ENCODE data around the gene EFCAB6.

EFCAB6 gene

DNA sequence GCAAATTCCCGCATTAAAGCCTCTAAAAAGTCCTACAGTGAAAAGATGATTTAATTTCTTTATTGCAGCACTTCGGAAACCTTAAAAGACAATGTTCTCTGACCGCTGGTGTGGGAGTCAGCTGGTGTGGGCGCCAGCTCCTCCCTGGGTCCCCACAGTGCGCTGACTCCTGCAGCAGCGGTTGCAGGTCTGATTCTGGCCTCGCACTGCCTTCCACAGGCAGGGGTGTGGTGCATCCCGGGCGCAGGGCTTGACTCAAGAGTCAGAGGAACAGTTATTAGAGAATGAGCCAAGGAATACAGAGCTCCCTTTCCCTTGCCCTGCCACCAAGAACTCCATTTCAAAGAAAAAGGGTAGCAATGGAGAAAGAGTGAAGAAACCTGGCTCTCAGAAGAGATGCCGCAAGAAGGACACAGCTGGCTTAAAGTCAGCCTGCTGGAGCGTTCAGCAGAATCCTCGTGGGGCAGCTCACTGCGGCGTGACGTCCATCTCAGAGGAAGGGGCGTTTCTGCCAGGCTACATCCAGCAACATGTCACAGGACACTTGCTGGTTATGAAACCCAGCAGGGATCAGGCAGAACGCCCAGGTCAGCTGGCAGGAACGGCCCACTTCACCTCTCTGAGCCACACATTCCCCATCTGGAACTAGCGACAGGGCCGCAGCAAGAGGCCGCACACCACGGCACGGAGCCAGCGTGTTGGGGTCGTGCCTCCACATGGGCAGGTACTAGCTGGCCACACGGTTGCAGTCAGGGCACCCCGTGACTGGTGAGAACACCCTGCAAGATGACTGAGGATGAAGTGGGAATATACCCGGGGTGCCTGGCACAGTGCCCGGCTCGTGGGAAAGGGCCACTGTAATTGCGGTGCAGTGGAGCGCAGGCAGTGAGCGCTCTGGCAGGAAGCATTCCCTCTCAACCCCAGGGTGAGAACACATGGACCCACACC lies 18.1 kb upstream of the EFCAB6 start:
- DNase-seq, result no peak

DNA sequence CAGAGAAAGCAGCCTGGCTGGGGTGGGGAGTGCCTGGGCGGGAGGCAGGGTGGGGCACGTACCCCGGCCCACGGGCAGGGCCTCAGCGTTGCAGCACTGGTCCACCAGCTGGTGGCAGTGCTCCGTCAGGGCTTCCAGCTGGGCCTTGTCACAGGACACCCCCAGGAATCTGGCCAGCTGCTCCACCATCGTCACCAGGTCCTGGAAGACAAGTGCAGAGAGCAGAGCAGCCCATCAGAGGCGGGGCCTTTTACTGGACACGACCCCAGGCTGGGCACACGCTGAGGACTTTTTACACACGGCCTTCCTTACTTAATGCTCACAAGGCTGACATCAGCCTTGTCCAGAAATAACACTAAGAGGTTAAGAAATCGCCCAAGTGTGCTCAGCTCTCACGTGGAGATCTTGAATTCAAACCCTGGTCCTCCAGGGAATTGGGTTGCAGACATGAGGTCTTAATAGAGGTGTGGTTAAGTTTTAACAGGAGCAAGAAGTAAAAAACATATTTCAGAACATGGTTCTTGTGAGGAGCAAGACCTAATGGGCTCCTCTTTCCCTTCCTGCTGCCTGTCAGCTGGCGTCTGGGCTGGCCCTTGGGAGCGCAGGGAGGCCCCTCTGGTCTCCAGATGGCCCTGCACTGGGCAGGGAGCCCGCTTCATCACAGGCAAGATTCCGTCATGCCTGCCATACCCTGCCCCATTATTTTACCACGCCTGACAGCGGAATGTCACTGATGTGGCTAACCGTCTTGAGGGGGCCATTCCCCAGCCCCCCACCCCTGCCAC lies 17.1 kb upstream of the EFCAB6 start:
- DNase-seq, result no peak

DNA sequence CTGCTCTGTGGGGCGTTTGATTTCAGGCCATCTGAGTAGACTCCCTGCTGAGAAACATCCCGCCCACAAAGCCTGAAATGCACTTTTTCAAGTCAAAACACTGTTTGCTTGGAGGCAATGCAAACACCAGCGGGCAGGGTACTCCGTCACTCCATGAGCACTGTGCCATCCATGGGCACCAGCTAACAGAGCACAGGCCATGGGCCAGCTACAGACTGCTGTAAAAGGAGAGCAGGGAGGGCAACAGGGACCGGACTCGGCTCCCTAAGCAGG lies 16.6 kb upstream of the EFCAB6 start:
- DNase-seq, result no peak

DNA sequence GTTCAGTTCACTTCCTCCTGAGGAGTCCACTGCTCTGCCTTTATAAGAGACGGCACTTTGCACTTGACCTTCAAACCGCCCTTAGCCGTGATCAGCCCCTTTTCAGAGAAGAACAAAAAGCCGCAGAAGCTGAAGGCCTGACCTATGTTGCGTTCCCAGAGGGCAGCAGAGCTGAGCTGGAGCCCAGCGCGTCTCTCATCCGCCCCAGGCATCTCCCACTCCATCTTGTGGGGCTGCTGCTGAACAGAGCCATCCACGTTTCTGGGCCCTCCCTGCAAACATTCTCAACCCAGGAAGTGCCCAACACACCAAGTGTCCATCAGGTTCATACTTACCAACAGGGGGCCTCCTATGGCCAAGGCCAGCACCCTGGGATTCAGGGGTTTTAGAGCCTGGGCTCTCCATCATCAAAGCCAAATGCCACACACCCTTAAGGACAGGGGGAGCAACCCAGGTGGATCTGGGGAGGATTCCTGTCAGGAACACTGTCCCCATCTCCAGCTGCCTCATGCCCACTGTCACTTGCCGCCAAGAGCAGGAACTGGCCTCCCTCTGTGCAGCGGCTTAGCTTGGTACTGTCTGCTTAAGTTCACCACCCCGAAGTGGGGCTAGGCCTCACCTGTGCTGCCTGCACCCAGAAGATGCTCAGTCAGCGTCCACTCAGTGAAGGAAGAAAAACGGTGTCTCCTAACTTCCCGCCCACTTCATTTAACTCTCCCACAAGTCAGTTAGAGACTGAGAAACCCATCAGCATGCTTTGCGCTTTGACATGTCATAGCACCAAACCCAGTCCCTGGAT lies 16.0 kb upstream of the EFCAB6 start:
- no peak for DNase-seq

DNA sequence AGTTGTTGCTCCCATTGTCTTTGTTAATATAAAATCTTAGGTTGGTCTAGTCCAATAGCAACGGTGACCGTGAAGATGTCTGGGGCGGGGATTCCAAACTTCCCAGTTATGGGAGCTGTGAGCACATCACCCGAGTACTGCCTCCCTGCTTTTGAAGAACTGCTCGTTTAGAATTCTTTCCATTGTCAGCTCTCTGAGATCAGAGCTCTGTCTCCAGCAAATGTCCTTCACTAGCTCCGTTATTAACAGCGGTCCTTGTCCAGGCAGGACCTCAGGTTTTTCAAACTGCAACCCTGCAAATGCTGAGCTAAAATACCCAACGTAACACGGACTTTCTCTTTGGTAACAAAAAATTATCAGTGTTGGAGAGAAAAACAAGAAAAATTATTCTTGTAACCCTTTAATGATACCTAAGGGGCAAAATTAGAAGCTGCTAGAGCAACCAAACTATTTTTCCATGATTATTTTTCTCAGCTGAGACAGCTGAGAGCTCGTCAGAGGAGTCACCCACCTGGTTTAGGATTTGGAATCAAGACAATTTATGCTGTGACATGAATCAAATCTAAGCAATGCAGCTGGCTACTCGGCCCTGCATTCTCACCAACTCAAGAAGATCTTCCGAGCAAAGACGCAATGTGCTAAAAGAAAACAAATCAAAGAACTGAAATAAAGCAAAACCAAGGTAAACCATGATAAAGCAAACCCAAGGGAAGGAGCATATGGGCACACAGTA lies 15.1 kb upstream of the EFCAB6 start:
- no peak for DNase-seq

DNA sequence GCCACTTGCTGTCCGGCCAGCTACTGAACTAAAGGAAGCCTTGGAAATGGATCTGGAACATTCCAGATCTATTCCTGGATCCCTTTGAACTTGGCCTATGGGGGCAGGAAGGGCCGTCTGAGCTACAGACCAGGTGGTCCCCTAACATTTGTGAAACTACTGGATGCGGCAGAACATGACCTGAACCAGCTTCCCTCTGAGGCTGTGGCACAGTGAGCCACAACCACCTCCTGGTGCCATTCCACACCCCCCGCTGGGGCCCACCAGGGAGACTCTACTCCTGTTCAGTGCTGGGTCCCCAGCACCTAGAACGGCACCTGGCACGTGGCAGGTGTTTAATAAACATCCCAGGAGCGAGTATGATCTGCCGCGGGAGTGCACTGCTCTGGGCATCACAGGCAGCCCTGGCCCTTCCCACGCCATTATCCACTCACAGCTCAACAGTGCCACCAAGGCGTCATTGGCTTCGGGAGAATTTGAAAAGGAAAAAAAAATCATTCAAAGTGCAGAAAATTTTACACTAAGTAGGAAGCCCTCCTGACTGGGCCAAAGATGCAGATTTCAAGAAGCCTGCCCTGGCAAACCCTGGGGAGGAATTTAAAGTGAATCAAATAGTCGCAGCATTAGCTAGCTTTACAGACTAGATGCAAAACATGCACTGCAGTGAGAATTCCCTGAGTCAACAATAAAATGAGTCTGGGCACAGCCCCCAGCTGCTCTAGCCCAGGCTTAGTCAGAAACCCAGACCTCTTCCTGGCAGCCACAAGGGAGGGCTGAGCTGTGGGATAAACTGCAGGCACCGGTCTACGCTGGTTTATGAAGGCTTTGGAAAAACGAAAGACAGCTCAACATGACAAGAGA lies 14.3 kb upstream of the EFCAB6 start:
- DNase-seq, result no peak

DNA sequence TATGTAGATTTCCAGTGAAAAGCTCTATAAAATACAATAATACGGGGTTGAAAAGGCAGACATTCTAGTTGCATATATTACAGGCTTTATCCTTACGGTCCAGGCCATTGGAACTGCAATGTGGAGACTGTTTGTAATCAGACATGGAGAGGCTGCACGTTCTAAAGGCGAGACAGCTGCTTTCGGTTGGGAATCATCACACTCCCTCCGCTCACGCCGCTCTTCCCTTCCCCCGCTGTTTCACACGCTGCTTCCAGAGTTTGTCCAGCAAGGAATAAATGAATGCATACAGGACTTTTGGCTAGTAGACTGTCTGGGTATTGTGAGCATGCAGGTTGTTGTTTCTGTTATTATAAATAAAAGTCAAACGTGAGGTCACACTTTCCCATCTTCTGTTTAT lies 13.5 kb upstream of the EFCAB6 start:
- DNase-seq, result no peak

DNA sequence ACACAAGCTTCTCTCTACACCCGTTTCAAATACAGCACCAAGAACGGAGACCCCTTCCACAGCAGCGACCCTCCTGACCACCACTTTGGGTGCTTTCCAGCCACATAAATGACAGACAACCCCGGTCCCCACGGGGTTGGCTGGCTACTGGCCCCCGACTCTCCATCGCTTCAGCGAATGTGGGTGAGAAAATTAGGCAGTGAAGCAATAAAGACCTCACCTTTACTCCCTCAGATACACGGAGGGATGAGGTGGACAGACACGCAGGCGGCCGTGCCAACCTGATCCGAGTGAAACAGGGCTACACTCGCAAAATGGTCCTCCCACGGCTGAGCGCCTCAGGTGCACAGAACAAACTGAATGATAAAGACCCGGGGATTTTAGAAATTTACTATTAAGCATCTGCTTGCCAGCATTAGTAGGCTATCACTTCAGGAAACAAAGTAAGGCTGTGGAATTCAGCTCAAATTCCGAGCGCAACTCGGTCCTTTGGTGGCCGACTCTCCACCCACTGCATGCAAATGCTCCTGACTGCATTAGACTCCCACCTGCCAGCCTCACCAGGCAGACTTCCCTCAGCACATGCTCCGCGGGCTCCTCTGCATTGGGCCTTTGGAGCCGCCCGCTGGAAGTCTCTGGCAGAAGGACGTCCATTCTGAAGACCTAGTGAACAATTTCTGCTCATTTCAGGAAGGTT lies 12.8 kb upstream of the EFCAB6 start:
- DNase-seq, result no peak

DNA sequence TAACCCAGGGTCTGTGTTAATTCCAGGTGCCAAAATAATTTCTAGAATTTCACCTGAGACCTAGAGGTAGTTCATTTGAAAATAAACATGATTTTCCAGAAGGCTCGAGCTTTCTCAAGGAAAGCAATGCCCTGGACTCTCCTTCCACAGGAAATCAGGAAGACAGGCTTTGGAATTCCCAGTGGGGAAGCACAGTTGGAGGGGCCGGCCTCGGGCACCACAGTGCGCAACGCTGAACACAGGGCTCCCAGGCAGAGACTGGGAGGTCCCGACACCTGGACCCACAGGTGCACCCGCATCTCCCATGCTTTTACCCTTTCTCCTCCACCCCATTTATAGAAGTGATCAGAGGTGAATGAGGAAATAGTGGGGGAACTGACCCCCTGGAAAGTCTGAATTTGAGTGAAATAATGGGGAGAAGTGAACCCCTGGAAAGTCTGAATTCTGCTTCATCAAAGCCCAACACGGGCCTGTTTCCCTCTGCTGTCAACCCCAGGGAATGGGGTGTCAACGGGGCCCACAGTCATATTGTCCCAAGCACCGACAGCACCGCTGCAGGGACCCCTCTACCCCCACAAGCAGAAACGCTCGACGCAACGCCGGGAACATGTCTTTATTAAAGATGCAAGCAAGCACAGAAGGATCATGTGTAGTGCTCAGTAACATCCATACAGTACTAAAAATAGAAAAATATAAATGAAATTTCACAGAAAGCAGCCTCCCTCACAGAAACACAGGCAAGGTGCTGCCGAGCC lies 12.0 kb upstream of the EFCAB6 start:
- DNase-seq, result no peak

DNA sequence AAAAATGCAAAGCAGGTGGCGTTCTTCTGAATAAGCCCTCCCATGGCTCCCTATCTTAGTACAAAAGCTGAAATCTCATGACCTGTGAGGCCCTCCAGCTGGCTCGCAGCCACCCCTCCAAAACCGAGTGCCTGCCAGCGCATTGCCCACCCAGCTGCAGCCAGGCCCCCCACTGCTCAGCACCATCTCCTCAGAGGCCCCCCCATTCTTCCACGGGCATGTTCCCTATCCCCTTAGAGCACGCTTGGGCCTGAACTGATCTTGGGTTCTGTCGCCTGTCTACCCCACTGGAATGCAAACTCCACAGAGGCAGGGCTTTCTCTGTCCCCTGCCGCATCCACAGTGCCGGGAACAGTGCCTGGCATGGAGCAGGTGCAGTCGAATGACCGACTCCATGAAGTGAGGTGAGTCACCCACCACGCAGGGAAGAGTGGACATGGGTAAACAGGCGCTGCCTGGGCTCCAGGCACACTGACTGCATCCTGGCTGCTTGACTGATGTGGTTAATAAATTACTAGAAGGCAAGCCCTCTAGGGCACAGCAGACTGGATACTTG lies 11.3 kb upstream of the EFCAB6 start:
- DNase-seq, result no peak

DNA sequence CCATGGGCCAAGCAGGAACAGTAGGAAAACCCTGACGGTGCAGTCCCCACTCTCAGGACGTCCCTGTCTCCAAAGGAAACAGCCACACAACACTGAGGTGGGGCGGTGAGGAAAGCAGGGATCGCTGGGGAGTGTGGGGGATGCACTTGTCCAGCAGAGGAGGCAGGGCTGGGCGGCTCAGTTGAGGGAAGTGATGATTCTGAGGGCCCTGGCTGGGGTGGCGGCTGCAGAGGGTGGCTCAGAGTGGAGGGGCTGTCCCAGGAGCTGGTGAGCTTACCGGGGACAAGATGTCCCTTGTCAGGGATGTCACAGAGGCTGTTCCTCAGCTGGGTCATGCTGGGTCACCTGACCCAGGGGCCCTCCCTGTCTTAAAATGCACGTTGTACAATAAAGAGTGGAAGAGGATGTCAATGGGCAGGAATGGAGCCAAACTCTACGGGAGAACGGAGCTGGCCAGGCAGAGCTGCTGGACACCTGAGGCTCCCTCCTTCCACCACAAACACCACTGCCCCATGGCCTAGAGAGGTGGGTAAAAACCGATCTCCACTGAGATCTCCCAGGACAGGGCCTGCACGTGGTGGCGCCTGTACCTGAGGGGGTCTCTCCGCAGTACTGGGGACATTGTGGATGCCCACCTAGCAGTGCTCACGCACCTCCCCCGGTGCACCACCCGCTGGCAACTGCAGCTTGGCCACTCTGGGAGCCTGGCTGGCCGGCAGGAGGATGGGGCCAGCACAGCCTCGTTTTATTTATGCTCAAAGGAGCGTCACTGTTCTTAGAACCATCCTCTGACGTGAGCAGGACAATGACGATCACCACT lies 9.7 kb upstream of the EFCAB6 start:
- DNase-seq, result no peak

DNA sequence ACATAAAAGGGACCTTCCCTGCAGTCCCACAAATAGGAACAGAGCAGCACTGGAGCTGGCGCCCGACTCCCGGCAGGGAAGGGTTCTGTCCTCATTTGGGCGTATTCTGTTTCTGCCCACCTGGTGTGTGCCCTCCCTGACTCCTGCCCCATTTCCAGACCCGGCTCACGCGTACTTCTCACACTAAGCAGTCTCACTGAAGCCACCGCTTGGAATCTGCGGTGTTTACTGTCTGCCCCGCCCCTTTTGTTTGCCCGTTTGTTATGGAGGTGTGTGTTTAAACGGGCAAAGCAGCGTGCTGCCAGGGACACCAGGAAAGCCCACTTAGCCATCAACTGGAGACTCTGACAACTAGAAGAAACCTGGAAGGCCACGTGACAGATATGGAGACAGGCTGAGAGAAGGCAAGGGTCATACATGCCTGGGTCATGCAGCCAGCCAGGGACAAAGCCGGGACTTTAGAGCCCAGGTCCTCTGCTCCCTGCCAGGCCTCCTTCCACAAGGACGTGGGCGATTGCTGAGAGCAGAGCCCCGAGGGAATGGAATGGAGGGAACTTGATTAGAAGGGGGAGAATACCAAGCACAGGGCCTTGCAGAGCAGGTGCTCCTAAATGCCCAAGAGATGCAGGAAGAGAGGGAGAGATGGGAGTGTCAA lies 8.7 kb upstream of the EFCAB6 start:
- DNase-seq, result no peak

DNA sequence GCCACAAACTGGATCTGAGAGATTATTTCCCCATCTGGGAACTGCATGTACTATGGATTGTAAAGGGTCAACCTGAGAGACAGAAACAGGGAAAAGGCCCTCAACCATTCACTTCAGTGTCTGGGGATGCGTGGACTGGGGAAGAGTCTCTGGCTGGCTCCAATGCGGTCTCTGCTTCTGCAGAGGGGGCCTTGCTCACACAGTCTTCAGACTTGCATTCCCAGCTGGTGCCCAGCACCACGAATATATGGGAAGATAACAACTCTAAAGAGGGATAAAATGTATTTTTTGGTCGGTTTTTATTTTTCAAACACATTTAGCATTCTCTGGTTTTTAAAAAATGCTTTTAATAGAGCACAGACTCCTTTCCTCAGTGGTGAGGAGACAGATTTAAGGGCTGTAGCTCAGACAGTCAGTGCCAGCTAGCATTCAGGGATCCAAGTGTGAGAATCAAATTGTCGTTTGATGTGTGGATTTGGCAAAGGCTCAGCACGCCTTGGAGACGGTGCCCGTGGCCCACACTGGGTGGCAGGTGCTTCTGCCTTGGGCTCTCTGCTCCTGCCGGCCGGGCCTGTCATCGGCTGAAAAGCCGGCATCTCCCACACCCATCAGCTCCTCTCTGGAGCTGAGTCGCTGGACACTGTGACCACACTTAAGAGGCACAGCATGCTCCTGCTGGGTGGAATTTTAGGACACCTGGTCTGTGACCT lies 8.0 kb upstream of the EFCAB6 start:
- DNase-seq, result no peak

DNA sequence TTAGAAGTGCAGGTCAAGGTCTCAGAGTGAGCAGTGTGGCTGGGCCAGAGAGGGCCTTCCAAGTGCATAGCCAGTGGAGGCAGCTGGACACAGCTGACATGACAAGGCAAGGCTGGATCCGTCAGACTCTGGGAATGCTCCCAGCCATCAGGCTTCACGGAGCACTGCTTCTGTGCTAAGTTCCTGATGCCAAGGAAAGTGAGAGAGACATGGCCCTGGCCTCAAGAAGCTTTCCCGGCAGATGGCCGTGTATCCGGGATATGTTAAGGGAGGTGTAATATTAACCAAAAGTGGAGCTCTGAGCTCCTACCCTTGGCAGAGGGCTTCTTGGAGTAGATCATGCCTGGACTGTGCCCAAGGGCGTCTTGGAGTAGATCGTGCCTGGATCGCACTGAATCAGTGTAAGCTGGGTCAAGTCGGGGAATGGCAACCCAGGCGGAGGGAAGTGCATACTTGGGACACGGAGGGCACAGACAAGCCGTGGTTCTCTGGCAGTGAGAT lies 7.4 kb upstream of the EFCAB6 start:
- no peak for DNase-seq

DNA sequence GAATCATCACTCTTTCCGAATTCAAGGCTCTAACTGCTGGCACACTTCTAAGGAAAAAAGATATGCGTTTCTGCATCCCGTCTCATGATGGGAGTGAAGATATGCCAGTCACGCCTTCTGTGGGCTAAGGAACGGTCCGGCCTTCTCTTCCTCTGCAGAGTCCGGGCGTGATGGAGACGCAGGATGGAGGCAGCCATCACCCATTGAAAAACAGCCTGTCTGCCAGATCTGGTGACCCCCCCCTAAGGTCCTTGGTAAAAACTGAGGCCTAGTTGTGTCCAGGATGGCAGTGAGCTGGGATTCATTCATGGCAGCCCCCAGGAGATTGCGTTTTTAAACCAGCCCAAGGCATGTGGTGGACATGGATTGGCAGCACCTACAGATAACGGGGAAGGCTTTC lies 6.9 kb upstream of the EFCAB6 start:
- no peak for DNase-seq

DNA sequence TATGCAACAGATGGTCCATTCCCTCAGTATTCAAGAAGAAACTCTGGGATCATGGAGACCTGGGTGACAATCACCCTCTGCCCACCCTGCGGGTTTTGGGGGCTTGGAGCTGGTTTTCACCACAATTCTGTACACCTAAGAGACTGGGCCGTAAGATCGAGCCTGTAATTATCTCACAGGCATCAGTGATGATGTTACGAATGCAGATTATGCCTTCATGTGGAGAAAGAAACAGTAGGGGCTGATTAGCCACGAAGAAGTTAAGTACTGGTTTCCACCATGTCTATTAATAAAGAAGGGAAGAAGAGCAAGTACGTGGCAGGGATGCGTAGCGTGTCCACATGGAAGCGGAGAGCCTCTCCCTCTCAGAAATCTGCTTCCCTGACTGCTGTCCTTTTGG lies 5.3 kb upstream of the EFCAB6 start:
- DNase-seq, result no peak

DNA sequence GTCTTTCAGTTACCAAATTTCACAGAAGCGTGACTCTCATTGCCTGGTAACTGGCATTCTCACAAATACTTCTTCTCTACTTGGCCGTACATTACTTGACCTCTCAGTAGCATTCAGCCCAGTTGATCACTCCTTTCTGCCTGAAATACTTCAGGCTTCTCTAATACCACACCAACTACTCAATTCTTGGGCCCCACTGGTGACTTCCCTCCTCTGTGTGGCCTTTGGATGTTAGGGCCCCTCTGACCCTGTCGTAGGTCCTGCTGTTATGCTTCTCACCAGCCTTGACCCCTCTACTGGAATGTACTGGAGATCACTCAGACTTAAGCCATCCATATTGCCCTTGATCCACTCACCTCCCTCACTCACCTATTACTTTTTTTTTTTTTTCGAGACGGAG lies 2.2 kb upstream of the EFCAB6 start:
- DNase-seq, result no peak

DNA sequence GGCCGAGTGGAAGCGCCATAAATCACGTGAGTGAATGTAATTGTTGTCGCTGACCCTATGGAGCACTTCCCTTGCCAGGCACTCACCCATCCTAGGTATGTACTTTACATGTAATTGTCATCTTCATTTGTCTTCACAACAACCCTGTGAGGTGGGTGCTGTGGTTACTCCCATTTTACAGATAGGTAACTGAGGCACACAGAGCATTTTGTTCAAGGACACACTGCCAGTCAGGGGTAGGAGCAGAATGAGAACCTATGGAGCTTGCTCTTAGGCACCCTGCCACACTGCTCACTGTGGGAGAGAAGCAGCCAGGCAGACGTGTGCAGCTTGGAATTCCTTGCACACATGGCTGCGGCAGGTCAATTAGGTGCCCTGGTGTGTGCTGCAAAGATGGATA lies 785 bp upstream of the EFCAB6 start:
- DNase-seq, result no peak
